AG08396 (cell line): Measurements from ENCODE around the gene COG1.
"Not testable (repeated sequence)": the region's sequence is repeated elsewhere in the genome, so short reads cannot be mapped to it uniquely, and the experiment has no call there.

Source experiments
- DNase-seq: peaks from one replicate; pipeline ENCODE4 v3.0.0; 2012; ENCODE audit warnings: low spot score, mixed read lengths

Gene COG1

GRCh38 chr17:73192894-73193701, at the start of gene COG1:
Gene COG1, plus strand, starts transcription at chr17:73193055. Its CDS starts 15 bp downstream, at chr17:73193070.
- DNase-seq: peak; percentile 98

- DNase-seq: not testable (repeated sequence)
Measured at GRCh38 chr17:73144209-73144608, 48.6 kb upstream of the COG1 start.

GRCh38 chr17:73145641-73146040, 47.2 kb upstream of the COG1 start:
- DNase-seq: no peak

GRCh38 chr17:73147791-73148190, 45.1 kb upstream of the COG1 start:
- not testable (repeated sequence) for DNase-seq

GRCh38 chr17:73148540-73149334, 44.1 kb upstream of the COG1 start:
- DNase-seq: no peak

GRCh38 chr17:73150622-73151300, 42.1 kb upstream of the COG1 start:
- not testable (repeated sequence) for DNase-seq

GRCh38 chr17:73151916-73152632, 40.8 kb upstream of the COG1 start:
- no peak for DNase-seq

- no peak for DNase-seq
Measured at GRCh38 chr17:73155410-73156165, 37.3 kb upstream of the COG1 start.

GRCh38 chr17:73156166-73156840, 36.6 kb upstream of the COG1 start:
- peak; percentile 88 for DNase-seq

GRCh38 chr17:73156887-73157520, 35.9 kb upstream of the COG1 start:
- DNase-seq: no peak

GRCh38 chr17:73157521-73157890, 35.3 kb upstream of the COG1 start:
- no peak for DNase-seq

- DNase-seq: no peak
Measured at GRCh38 chr17:73158133-73158532, 34.7 kb upstream of the COG1 start.

- no peak for DNase-seq
Measured at GRCh38 chr17:73160980-73161630, 31.8 kb upstream of the COG1 start.

GRCh38 chr17:73163043-73163442, 29.8 kb upstream of the COG1 start:
- DNase-seq: no peak

GRCh38 chr17:73165616-73166404, 27.0 kb upstream of the COG1 start:
- DNase-seq: peak; percentile 52

- DNase-seq: no peak
Measured at GRCh38 chr17:73166731-73167581, 25.9 kb upstream of the COG1 start.

GRCh38 chr17:73168667-73169066, 24.2 kb upstream of the COG1 start:
- no peak for DNase-seq

GRCh38 chr17:73170324-73170723, 22.5 kb upstream of the COG1 start:
- DNase-seq: no peak
